Lung (tissue), 12 donors: ENCODE data around the gene KIAA1755. TPM values are rescaled to one million over a fixed set of nuclear protein-coding genes. Genes with fewer than 3 reads are reported as not detected.

Experiments
- ATAC-seq: fragments of 200-7000 bp; cut with Tn5 transposase; one replicate; pipeline ENCODE4 v1.9.1; 2020; ENCODE audit warnings: moderate number of reproducible peaks; ENCODE audit not compliant: insufficient read depth, low FRiP score
- DNase-seq, 3 donors: peaks; one replicate each; pipeline ENCODE4 v3.0.0-alpha.2; 2013 to 2017
- H3K27ac ChIP-seq, 2 donors: one replicate each; pipeline ENCODE4 v1.5.1; 2013; ENCODE audit warnings: mild to moderate bottlenecking in 2 of 2, moderate library complexity in 2 of 2, control low read depth in 1 of 2, inconsistent platforms in 1 of 2, low read depth in 1 of 2, low read length in 1 of 2
- H3K27me3 ChIP-seq, 3 donors: one replicate each; pipeline ENCODE4 v1.5.1; 2013; ENCODE audit warnings: low read length in 2 of 3; ENCODE audit not compliant: control insufficient read depth in 3 of 3, insufficient read depth in 3 of 3
- H3K36me3 ChIP-seq, 4 donors: one replicate each; pipeline ENCODE4 v1.5.1; 2013; ENCODE audit warnings: low read length in 4 of 4, mild to moderate bottlenecking in 1 of 4, moderate library complexity in 1 of 4; ENCODE audit not compliant: control insufficient read depth in 4 of 4, insufficient read depth in 4 of 4
- H3K4me1 ChIP-seq, 5 donors: one replicate each; pipeline ENCODE4 v1.5.1; 2013; ENCODE audit warnings: low read length in 5 of 5, mild to moderate bottlenecking in 2 of 5, moderate library complexity in 1 of 5; ENCODE audit not compliant: control insufficient read depth in 5 of 5, insufficient read depth in 5 of 5
- H3K4me3 ChIP-seq: one replicate; pipeline ENCODE4 v1.5.1; 2013; ENCODE audit warnings: mild to moderate bottlenecking, control low read depth, moderate library complexity
- H3K9ac ChIP-seq, 2 donors: one replicate each; pipeline ENCODE4 v1.5.1; 2013; ENCODE audit warnings: low read length in 2 of 2, control low read depth in 1 of 2; ENCODE audit not compliant: insufficient read depth in 1 of 2
- H3K9me3 ChIP-seq, 4 donors: one replicate each; pipeline ENCODE4 v1.5.1; 2013; ENCODE audit warnings: low read length in 3 of 4, mild to moderate bottlenecking in 1 of 4, moderate library complexity in 1 of 4; ENCODE audit not compliant: control insufficient read depth in 4 of 4, insufficient read depth in 3 of 4
- CTCF ChIP-seq: IDR thresholded peaks from 2 replicates; pipeline ENCODE4 v1.5.1; 2012; ENCODE audit warnings: mild to moderate bottlenecking; ENCODE audit errors: control extremely low read depth, extremely low read depth
- WGBS, 2 donors: extraction: QIAGEN DNeasy Blood & Tissue Kit; methylation state at CpG; one replicate each; pipeline ENCODE4 v1.1.7; 2013; 5-methylcytosine and 5-hydroxymethylcytosine counted together
- polyA plus RNA-seq, 2 donors: library from polyadenylated mRNA; stranded (reverse); fragments of 200-250 nt; gene quantifications; one replicate each; pipeline ENCODE4 v1.2.1, GENCODE V29; 2013
- total RNA-seq, 2 donors: library from RNA; depleted of rRNA in 1 of 2; stranded (reverse); fragments of >200 nt in 1 of 2; gene quantifications; one replicate each; pipeline ENCODE4 v1.2.1, GENCODE V29; 2014 to 2021
- donor health status: control.
- donor health status: control.
- donor health status: Bipolar disorder and iron deficiency.
- donor health status: healthy.
- donor health status: DM: yes; HTN: yes; CAD: no.

The KIAA1755 gene
- total and polyA plus RNA-seq, 4 donors, result 0.33 to 2.0 (median 1.3) TPM

GRCh38 chr20:38267901-38268514 is 7.5 kb upstream of the KIAA1755 start:
- WGBS, 2 donors, result 82 to 85% methylated on average over 5 of the region's 5 CpGs
- H3K27ac ChIP-seq, result no peak overlapping the region

GRCh38 chr20:38267296-38267695 is 6.8 kb upstream of the KIAA1755 start:
- no peak overlapping the region for H3K9ac ChIP-seq
- H3K27ac ChIP-seq, result no peak overlapping the region
- no peak overlapping the region for H3K4me3 ChIP-seq
- H3K27me3 ChIP-seq, result no peaks in the 10 kb centered on the region
- no peak for ATAC-seq
- 55 to 67% methylated on average over 2 of the region's 2 CpGs for WGBS, 2 donors
- peaks cover 0 to 2% (median 0%) of the 10 kb centered on the region in 4 donors for H3K9me3 ChIP-seq
- no peak for DNase-seq
- H3K4me1 ChIP-seq, result peaks cover 0 to 6% (median 0%) of the 10 kb centered on the region in 5 donors
- TF ChIP-seq CTCF, result no peak
- H3K36me3 ChIP-seq, result no peaks in the 10 kb centered on the region

More at GRCh38 chr20:38267901-38268514, 7.5 kb upstream of the KIAA1755 start:
- H3K9ac ChIP-seq, result no peak overlapping the region
- H3K4me1 ChIP-seq, result peaks cover 0 to 6% (median 0%) of the 10 kb centered on the region in 5 donors
- H3K9me3 ChIP-seq, result peaks cover 0 to 2% (median 0%) of the 10 kb centered on the region in 4 donors
- no peak for DNase-seq
- no peak overlapping the region for H3K4me3 ChIP-seq
- no peak for TF ChIP-seq CTCF
- H3K27me3 ChIP-seq, result no peaks in the 10 kb centered on the region
- no peak for ATAC-seq
- H3K36me3 ChIP-seq, result no peaks in the 10 kb centered on the region

- Histone ChIP-seq H3K9ac (no peak overlapping the region), H3K4me1 (peaks cover 0 to 6% (median 0%) of the 10 kb centered on the region in 5 donors), H3K27me3 (no peaks in the 10 kb centered on the region), H3K27ac (no peak overlapping the region), H3K9me3 (peaks cover 0 to 2% (median 0%) of the 10 kb centered on the region in 4 donors), H3K4me3 (no peak overlapping the region), H3K36me3 (no peaks in the 10 kb centered on the region)
- WGBS, 2 donors, result 77 to 79% methylated on average over 2 of the region's 2 CpGs
- no peak for DNase-seq
- no peak for ATAC-seq
- no peak for TF ChIP-seq CTCF
Observed at GRCh38 chr20:38266426-38266825, 5.9 kb upstream of the KIAA1755 start.
